H1 (cell line): ENCODE results near the gene FSCN2. TPM values are rescaled to one million over a fixed set of nuclear protein-coding genes. Genes with fewer than 3 reads are reported as not detected.

Source experiments
- CTCF ChIA-PET: fragments of 300-600 bp; sonication (Branson Sonifier 250); formaldehyde crosslinking; loops from one replicate; lab custom pipeline; 2021; ENCODE audit not compliant: partially characterized antibody; lab: Charles Lee
- POLR2A ChIA-PET: fragments of 300-600 bp; sonication (Branson Sonifier 250); formaldehyde crosslinking; loops from one replicate; lab custom pipeline; 2021; ENCODE audit warnings: inconsistent platforms; ENCODE audit not compliant: partially characterized antibody; lab: Charles Lee
- DNase-seq, 2 experiments: peaks; one replicate each; pipeline versions ENCODE4 v3.0.0 to v3.0.0-alpha.2; 2010 to 2022; ENCODE audit warnings: low spot score in 2 of 2, low read depth in 1 of 2, mixed read lengths in 1 of 2
- FAIRE-seq: peaks from 2 replicates; lab custom pipeline; 2011; peaks lifted over from hg19 to GRCh38; lab: Jason Lieb, UNC
- H2AFZ ChIP-seq: 2 replicates; pipeline ENCODE4 v1.8.1; 2012; ENCODE audit warnings: low read length, inconsistent platforms
- H2AK5ac ChIP-seq: 2 replicates; pipeline ENCODE4 v1.6.1; 2013; ENCODE audit warnings: low read depth, low read length
- H2BK120ac ChIP-seq: replicated peaks from 2 replicates; pipeline ENCODE3; 2013; ENCODE audit warnings: low read depth, low read length, inconsistent platforms
- H2BK12ac ChIP-seq: 2 replicates; pipeline ENCODE4 v1.6.1; 2013; ENCODE audit warnings: low read depth, low read length
- H2BK15ac ChIP-seq: 2 replicates; pipeline ENCODE4 v1.6.1; 2013; ENCODE audit warnings: low read length
- H2BK20ac ChIP-seq: 2 replicates; pipeline ENCODE4 v1.6.1; 2013; ENCODE audit warnings: low read length
- H2BK5ac ChIP-seq: 2 replicates; pipeline ENCODE4 v1.6.1; 2013; ENCODE audit warnings: low read depth, low read length
- H3K14ac ChIP-seq: 2 replicates; pipeline ENCODE4 v1.6.1; 2013; ENCODE audit warnings: inconsistent platforms; ENCODE audit not compliant: insufficient read length
- H3K18ac ChIP-seq: 2 replicates; pipeline ENCODE4 v1.6.1; 2013; ENCODE audit warnings: low read length; ENCODE audit errors: extremely low read depth
- H3K23ac ChIP-seq: 2 replicates; pipeline ENCODE4 v1.6.1; 2013; ENCODE audit warnings: inconsistent platforms; ENCODE audit not compliant: insufficient read length
- H3K23me2 ChIP-seq: 2 replicates; pipeline ENCODE4 v1.6.1; 2013; ENCODE audit warnings: low read depth, low read length
- H3K27ac ChIP-seq: 2 replicates; pipeline ENCODE4 v1.6.1; 2011; ENCODE audit warnings: low read depth, low read length, inconsistent platforms
- H3K27me3 ChIP-seq, 4 experiments: replicated peaks in 1 of 4; 1 replicate in 1 of 4; 2 replicates in 3 of 4; pipeline versions ENCODE4 v1.6.1 to v1.8.1; 2011 to 2013; ENCODE audit warnings: low read length in 3 of 4, mild to moderate bottlenecking in 3 of 4, inconsistent platforms in 2 of 4, mixed read lengths in 2 of 4, moderate library complexity in 1 of 4; ENCODE audit not compliant: control insufficient read depth in 3 of 4, insufficient read depth in 3 of 4; ENCODE audit errors: extremely low read depth in 1 of 4
- H3K36me3 ChIP-seq, 4 experiments: 2 replicates each; pipeline versions ENCODE4 v1.6.1 to v1.8.1; 2011 to 2013; ENCODE audit warnings: mild to moderate bottlenecking in 4 of 4, low read length in 3 of 4, moderate library complexity in 2 of 4, control low read depth in 1 of 4, inconsistent platforms in 1 of 4; ENCODE audit not compliant: insufficient read depth in 4 of 4, control insufficient read depth in 2 of 4
- H3K4ac ChIP-seq: replicated peaks from 2 replicates; pipeline ENCODE3; 2013; ENCODE audit warnings: low read length, low read depth, mixed read lengths, inconsistent platforms; ENCODE audit not compliant: insufficient read length
- H3K4me1 ChIP-seq, 4 experiments: replicated peaks in 1 of 4; 1 replicate in 1 of 4; 2 replicates in 3 of 4; pipeline versions ENCODE4 v1.6.1 to v1.8.1; 2011 to 2013; ENCODE audit warnings: low read length in 3 of 4, inconsistent platforms in 2 of 4, mixed read lengths in 1 of 4; ENCODE audit not compliant: insufficient read depth in 4 of 4, control insufficient read depth in 3 of 4
- H3K4me2 ChIP-seq, 2 experiments: 2 replicates each; pipeline versions ENCODE4 v1.6.1 to v1.8.1; 2011 to 2013; ENCODE audit warnings: low read depth in 2 of 2, low read length in 2 of 2, control low read depth in 1 of 2, inconsistent platforms in 1 of 2, mild to moderate bottlenecking in 1 of 2; ENCODE audit not compliant: insufficient read depth in 1 of 2
- H3K4me3 ChIP-seq, 4 experiments: fragments of 200-600, 300-600 bp in 1 of 4; sonication (generic), shearing (Covaris generic), sonication (Bioruptor Twin) in 1 of 4; 2 replicates each; pipeline versions ENCODE4 v1.5.1 to v1.8.1; 2011 to 2016; ENCODE audit warnings: low read length in 4 of 4, low read depth in 3 of 4, control low read depth in 2 of 4, inconsistent platforms in 2 of 4, mild to moderate bottlenecking in 2 of 4, mixed read lengths in 1 of 4, moderate library complexity in 1 of 4; ENCODE audit not compliant: insufficient read depth in 2 of 4; ENCODE audit errors: extremely low read depth in 1 of 4
- H3K56ac ChIP-seq: replicated peaks from 2 replicates; pipeline ENCODE3; 2013; ENCODE audit warnings: low read depth, mild to moderate bottlenecking, mixed read lengths, low read length, inconsistent platforms; ENCODE audit not compliant: insufficient read length
- H3K79me1 ChIP-seq: 2 replicates; pipeline ENCODE4 v1.6.1; 2013; ENCODE audit warnings: low read depth, low read length, control low read depth
- H3K79me2 ChIP-seq, 2 experiments: 2 replicates each; pipeline versions ENCODE4 v1.6.1 to v1.8.1; 2012 to 2013; ENCODE audit warnings: low read length in 2 of 2, mild to moderate bottlenecking in 2 of 2, inconsistent platforms in 1 of 2; ENCODE audit not compliant: insufficient read depth in 2 of 2, control insufficient read depth in 1 of 2
- H3K9ac ChIP-seq, 4 experiments: replicated peaks in 1 of 4; 1 replicate in 1 of 4; 2 replicates in 3 of 4; pipeline versions ENCODE4 v1.6.1 to v1.8.1; 2011 to 2013; ENCODE audit warnings: low read depth in 3 of 4, low read length in 3 of 4, control low read depth in 2 of 4, mild to moderate bottlenecking in 2 of 4, moderate library complexity in 2 of 4, inconsistent platforms in 1 of 4; ENCODE audit errors: extremely low read depth in 1 of 4
- H3K9me3 ChIP-seq, 2 experiments: 2 replicates each; pipeline versions ENCODE4 v1.6.1 to v1.8.1; 2012 to 2013; ENCODE audit warnings: mild to moderate bottlenecking in 2 of 2, moderate library complexity in 2 of 2, control low read depth in 1 of 2, inconsistent platforms in 1 of 2, low read depth in 1 of 2, low read length in 1 of 2, mixed read lengths in 1 of 2; ENCODE audit not compliant: insufficient read depth in 2 of 2
- H4K20me1 ChIP-seq, 2 experiments: replicated peaks in 1 of 2; 2 replicates each; pipeline versions ENCODE3 to v1.8.1; 2011 to 2013; ENCODE audit warnings: inconsistent platforms in 2 of 2, low read length in 2 of 2, mild to moderate bottlenecking in 1 of 2; ENCODE audit not compliant: insufficient read depth in 2 of 2, control insufficient read depth in 1 of 2
- H4K5ac ChIP-seq: 2 replicates; pipeline ENCODE4 v1.6.1; 2013; ENCODE audit warnings: low read length, low read depth, mixed read lengths, inconsistent platforms; ENCODE audit not compliant: insufficient read length
- H4K8ac ChIP-seq: 2 replicates; pipeline ENCODE4 v1.8.0; 2013; ENCODE audit warnings: mild to moderate bottlenecking, moderate library complexity, low read length, inconsistent platforms; ENCODE audit not compliant: insufficient read depth; ENCODE audit errors: extremely low read depth
- H4K91ac ChIP-seq: replicated peaks from 2 replicates; pipeline ENCODE3; 2013; ENCODE audit warnings: low read length, mixed read lengths, inconsistent platforms; ENCODE audit not compliant: insufficient read length
- NANOG ChIP-seq: IDR thresholded peaks from 2 replicates; pipeline ENCODE4 v1.6.1; 2011; ENCODE audit warnings: low read length, low read depth, mild to moderate bottlenecking, inconsistent platforms; ENCODE audit not compliant: insufficient read depth, poor library complexity, severe bottlenecking
- WGBS, 2 experiments: shearing (Covaris generic) in 1 of 2; methylation state at CpG; one replicate each; pipeline versions ENCODE4 v1.1.6 to v1.1.7; 2013 to 2015; ENCODE audit warnings: low lambda C conversion rate in 2 of 2, mixed read lengths in 2 of 2, inconsistent platforms in 1 of 2, low coverage in 1 of 2, missing lambda C conversion rate in 1 of 2; ENCODE audit not compliant: insufficient replicate concordance in 2 of 2, insufficient coverage in 1 of 2, insufficient read length in 1 of 2; ENCODE audit errors: extremely low coverage in 1 of 2, missing lambda C conversion rate in 1 of 2; 5-methylcytosine and 5-hydroxymethylcytosine counted together
- polyA plus RNA-seq, 7 experiments: library from polyadenylated mRNA; depleted of rRNA in 3 of 7; stranded (reverse) in 5 of 7; unstranded in 2 of 7; fragments of >200 nt in 5 of 7; fragments of 200-250 nt in 2 of 7; gene quantifications; 1 replicate in 5 of 7; 2 replicates in 1 of 7; 4 replicates in 1 of 7; pipeline versions ENCODE4 v1.2.1 to v1.2.3, GENCODE V29; 2011 to 2013; ENCODE audit warnings: missing spikeins in 2 of 7, mixed read lengths in 2 of 7
- total RNA-seq: library from RNA; stranded (reverse); fragmentation: NEBNext Ultra II Directional; extraction: Animal tissue kit (Norgen Biotek cat#: 25700); gene quantifications from 2 replicates; pipeline ENCODE4 v1.2.1, GENCODE V29; 2021

Gene FSCN2
- total and polyA plus RNA-seq, 2 of the 8 experiments (the other 6 are each of a cell fraction or from before 2014, with no cell fraction given): 0.18 to 0.30 TPM

DNA sequence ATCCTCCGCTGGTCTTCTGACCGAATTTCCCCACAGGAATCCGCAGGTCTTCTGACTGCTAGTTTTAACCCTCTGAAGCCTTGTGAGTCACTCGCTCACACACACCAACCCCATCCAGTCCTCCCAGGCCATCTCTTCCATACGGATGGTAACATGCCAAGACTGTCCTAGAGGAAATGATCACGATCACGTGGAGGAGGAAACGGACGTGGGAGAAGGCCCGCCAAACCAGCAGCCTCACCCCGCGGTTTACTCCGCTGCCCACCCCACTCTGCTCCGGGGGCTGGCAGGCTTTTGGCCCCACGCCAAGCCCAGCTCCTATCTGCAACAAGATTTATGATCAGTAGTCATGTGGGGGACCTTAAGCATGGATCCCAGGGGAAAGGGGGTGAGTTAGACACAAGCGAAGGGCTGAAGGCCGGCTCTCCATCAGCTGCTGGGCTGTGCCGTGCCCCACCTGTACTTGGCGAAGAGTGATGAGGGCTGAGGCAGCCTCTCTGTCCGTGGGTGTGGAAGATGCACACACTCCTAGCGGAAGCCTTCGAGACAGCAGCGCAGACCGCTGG, 25.5 kb downstream of the FSCN2 start:
- 80% methylated on average over 24 of the region's 24 CpGs; no CpG with 5 or more reads in 1 of the 2 experiments for WGBS, 2 experiments
- Histone ChIP-seq H3K4me2 (peak overlapping the region; percentile 85 to 87), H3K27me3 (no peaks in the 10 kb centered on the region), H3K9me3 (no peaks in the 10 kb centered on the region), H3K9ac (peak overlapping the region in 3 of 4 experiments; percentile 16 to 74 (median 28); a peak in 3 of 7 replicates), H2BK15ac (no peak overlapping the region), H3K18ac (no peak overlapping the region), H3K27ac (peak overlapping the region; percentile 13; the same call in 1 of the 2 replicates), H2BK5ac (no peak overlapping the region), H3K23me2 (peaks cover 9% of the 10 kb centered on the region; the same call in 1 of the 2 replicates), H3K14ac (no peak overlapping the region), H3K79me2 (peaks cover 0 to 10% of the 10 kb centered on the region in 2 experiments; a peak in 1 of 4 replicates), H3K56ac (no peak overlapping the region), H2AFZ (no peak overlapping the region), H3K36me3 (peaks cover 0 to 14% (median 9%) of the 10 kb centered on the region in 4 experiments; a peak in 6 of 8 replicates), H3K23ac (no peak overlapping the region), H4K8ac (no peak overlapping the region), H3K79me1 (peaks cover 4% of the 10 kb centered on the region; the same call in 1 of the 2 replicates), H3K4me3 (peak overlapping the region; percentile 69 to 94 (median 84)), H4K91ac (no peak overlapping the region), H3K4me1 (peaks cover 3 to 17% (median 8%) of the 10 kb centered on the region in 4 experiments), H2BK20ac (no peak overlapping the region), H4K5ac (no peak overlapping the region), H2BK120ac (no peak overlapping the region), H2BK12ac (no peak overlapping the region), H4K20me1 (peaks cover 3 to 17% of the 10 kb centered on the region in 2 experiments), H3K4ac (no peak overlapping the region), H2AK5ac (0 out of 2 replicates have a peak overlapping the region, but pooled peaks have one; percentile 14)
- POLR2A ChIA-PET: interaction anchor here (1.1 to 2.7 kb wide), 5 partner anchors 15 to 112 kb away, joined by 3 to 12 read pairs (median 3); no protein-coding TSS in a partner anchor
- no peak for FAIRE-seq
- CTCF ChIA-PET: interaction anchor here (0.6 kb wide), 1 partner anchor 16 kb away, joined by 4 read pairs; no protein-coding TSS in a partner anchor
- DNase-seq: no peak
- no peak for TF ChIP-seq NANOG
